GM21717 (cell line): ENCODE measurements around the gene ARRDC1.
A peak's percentile ranks its signal among the peaks of the same experiment; 100 is the strongest.
"Not testable (repeated sequence)": the region's sequence is repeated elsewhere in the genome, so short reads cannot be mapped to it uniquely, and the experiment has no call there.

Source experiments
- ATAC-seq: cut with Tn5 transposase; IDR thresholded peaks from one replicate; pipeline ENCODE4 v1.9.1; 2021; ENCODE audit warnings: mild to moderate bottlenecking, moderate library complexity; ENCODE audit not compliant: unreplicated experiment

Gene ARRDC1

GRCh38 chr9:137583957-137584356, 21.5 kb upstream of the ARRDC1 start:
- no peak for ATAC-seq

- no peak for ATAC-seq
Observed at GRCh38 chr9:137586854-137587253, 18.6 kb upstream of the ARRDC1 start.

- ATAC-seq, result no peak
Observed at GRCh38 chr9:137588311-137588710, 17.2 kb upstream of the ARRDC1 start.

DNA sequence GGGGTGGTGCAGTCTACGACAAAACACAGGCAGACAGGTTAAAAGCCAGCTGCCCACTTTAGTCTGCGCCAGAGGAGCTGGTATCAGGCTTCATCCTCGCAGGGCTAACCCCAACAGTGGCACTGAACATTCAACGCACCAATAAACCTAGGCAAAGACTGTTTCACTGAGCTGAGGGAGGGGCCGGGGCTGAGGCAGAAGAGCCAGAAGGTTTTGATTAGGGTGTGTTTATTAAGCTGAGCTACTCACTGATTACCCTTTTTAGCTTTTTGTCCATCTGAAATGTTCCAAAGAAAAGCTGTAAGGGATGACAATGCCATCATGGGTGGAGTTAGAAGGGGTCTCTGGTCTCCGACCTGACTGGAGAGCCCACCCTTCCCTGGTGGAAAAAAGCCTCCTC, 16.6 kb upstream of the ARRDC1 start:
- ATAC-seq, result no peak

GRCh38 chr9:137589441-137590122, 15.9 kb upstream of the ARRDC1 start:
- peak; percentile 15 for ATAC-seq

- no peak for ATAC-seq
Observed at GRCh38 chr9:137590123-137590468, 15.4 kb upstream of the ARRDC1 start.

DNA sequence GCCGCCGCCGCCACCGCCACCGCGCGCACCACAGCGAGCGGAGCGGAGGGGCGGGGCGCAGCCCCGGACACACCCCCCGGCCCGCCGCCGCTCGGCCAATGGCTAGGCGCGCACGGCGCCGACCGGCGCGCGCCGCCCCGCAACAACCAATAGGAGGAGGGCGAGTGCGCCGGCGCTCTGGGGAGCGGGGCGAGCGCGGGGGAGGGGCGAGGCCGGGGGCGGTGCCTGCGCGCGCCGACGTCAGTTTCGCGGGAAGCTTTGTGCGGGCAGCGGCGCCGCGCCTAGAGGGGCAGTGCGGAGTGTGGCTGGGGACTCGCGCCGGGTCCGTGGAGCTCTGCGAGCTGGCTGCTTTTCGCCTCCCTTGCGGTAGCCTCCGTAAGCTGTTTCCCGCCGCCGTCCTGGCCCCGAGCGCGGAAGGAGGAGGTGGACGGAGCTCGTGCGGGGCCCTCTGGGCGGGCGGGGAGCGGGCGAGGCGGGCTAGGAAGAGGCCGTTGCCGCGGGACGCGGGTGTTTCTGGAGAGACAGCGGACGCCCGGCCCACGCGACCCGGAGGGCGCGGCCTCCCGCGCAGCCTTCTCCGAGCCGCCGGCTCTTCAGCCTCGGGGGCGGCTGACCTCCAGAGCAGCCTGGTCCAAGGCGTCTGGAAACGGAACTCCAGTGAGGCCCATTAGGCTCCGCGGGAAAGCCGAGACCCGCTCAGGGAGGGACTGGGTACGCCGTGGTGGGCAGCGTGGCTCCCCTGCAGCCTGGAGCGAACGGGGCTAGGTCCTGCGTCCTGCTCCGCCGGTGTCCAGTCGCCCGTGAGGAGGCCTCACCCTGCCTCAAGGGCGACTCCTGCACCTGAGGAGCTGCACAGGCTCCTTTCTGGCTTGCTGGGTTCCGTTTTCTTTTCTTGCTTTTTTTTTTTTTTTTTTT, 14.8 kb upstream of the ARRDC1 start, which contains the start of gene ZMYND19:
Gene ZMYND19 (minus strand): TSS at position 44 of the 915 bp plus-strand sequence. CDS start 249 bp downstream, outside the sequence.
- peak; percentile 62 for ATAC-seq

DNA sequence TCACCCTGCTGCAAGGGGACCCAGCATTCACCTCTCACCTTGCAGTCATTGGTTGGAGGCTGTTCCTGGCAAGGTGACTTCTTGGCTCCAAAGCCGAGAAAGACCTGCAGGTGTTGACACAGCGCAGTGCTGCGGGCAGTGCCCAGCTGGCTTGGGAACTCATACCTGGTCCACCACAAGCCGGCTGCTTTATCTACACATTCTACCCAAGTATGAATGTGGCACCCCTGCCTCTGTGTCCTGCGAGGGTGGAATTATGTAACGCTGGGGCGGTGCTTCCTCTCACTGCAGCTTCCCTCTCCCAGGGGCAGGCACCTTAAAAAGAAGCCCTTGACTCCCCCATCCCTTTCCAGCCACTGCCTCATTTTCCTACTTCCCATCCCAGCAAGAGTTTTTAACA, 12.7 kb upstream of the ARRDC1 start:
- ATAC-seq, result no peak

DNA sequence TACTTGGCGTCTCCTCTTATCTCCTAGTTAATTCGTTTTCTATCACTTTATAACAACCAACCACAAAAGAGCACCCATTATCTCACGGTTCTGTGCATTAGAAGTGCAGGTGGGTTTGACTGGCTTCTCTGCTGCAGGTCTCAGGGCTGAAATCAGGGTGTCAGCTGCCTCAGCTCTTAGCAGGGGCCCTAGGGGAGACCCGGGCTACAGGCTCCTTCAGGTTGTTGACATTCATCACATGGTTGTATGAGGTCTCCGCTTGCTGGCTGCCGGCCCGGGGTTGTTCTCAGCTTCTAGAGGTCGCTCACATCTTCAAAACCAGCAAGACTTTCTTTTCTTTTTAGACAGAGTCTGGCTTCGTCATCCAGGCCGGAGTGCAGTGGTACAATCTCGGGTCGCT, 12.3 kb upstream of the ARRDC1 start:
- ATAC-seq, result no peak

DNA sequence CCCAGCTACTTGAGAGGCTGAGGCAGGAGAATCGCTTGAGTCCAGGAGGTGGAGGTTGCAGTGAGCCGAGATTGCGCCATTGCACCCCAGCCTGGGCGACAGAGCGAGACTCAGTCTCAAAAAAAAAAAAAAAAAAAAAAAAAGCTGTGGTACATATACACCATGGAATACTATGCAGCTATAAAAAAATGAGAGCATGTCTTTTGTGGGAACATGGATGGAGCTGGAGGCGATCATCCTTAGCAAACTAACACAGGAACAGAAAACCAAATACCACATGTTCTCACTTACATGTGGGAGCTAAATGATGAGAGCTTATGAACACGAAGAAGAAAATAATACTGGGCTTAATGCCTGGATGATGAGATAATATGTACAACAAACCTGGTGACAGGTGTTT, 8.9 kb upstream of the ARRDC1 start:
- ATAC-seq, result not testable (repeated sequence)

DNA sequence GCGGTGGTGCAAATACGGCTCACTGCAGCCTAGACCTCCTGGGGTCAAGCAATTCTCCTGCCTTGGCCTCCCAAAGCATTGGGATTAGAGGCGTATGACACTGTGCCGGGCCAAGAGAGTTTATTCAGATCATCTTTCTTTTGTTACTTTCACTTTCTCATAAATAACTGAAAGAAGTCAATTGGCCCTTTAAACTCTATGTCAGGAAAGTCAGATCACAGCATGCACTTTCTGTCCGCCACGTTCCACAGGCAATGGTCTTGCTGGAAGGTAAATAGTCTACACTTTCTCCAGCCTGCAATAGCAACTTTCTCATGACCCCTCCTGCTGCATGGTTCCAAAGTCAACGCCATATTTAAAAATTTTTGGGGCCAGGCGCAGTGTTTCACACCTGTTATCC, 6.5 kb upstream of the ARRDC1 start:
- no peak for ATAC-seq

GRCh38 chr9:137602661-137603060, 2.8 kb upstream of the ARRDC1 start:
- no peak for ATAC-seq

GRCh38 chr9:137603879-137604278, 1.6 kb upstream of the ARRDC1 start:
- ATAC-seq, result no peak

DNA sequence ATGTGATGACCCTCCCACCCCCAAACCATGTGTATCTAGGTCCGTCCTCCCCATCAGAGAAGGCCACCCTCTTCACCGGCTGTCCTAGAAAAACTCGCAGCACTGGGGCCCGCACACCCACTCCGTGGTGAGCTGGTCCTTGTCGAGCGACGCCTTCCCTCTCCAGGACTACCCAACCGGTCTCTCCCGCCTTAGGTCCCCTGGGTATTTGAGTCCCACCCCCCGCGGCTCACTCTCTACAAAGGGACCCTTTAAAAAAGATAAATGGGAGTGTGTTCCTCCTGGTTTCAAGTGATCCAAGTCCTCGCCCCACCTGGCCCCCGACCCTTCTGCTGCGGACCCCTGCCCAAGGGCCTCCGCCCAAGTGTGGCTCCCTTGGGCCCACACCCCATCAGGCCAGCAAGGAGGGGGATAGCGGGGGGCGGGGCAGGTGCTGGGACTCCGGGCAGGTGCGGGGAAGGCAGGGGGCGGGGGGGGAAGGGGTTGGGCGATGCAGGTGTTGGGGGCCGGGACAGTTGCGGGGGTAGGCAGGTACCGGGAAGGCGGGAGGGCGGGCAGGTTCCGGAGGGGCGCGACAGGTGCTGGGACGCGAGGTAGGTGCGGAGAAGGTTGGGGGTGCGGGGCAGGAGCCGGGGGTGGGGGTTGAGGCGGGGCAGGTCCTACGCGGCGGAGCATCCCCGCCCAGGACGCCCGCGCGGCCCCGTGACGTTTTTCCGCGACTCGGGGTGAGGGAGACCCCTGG, 970 bp upstream of the ARRDC1 start:
- ATAC-seq, result no peak

- ATAC-seq, result peak; percentile 18
Observed at GRCh38 chr9:137606005-137606621, 627 bp downstream of the ARRDC1 start.

DNA sequence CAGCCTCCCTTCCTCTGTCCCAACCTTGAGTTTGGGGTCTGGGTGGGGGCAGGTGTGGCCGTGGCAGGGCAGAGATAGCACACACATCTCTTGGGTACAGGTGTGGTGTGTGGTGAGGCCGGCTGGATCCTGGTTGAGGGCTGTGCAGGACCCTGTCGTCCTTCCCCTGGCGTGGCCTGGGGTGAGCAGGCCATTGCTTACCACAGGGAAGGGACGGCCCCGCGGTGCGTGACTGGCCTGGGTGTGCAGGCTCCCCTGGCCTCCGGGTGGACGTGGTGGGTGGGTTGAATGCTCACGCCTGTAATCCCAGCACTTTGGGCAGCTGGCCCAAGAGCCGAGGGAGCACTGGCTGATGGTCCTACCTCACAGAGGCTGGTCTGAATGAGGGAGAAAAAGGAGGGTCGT, 1.2 kb downstream of the ARRDC1 start:
- no peak for ATAC-seq

DNA sequence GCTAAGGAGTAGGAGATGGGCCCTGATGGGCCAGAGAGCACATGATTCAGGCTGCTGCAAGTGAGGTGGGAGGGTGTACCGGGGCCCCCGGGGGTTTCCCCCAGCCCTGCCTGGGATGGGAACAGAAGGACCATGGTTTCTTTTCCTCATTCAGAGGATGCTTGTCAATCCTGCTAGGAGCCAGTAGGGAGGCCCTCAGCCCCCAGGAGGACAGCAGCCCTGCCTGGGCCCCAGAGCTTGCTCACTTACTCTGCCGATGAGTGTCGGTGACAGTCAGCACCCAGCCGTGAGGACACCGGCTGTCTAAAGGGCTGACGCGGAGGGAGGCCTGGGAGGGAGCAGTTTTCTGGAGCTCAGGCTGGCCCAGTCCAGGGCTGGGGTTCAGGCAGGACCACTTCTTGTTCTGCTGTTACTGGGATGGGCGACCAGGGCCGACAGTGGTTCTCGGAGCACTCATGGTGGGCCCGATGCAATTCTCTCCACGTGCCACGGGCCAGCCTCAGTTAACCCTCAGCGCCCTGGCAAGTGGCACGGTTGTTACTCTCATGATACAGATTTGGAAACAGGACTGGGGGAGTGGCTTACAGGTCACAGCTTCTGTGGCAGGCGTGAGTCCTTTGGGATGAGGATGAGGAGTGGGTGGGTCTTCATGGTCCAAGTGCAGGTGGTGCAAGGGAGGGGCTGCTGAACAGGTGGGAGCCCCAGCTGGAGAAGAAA, 1.8 kb downstream of the ARRDC1 start:
- no peak for ATAC-seq

- ATAC-seq, result no peak
Observed at GRCh38 chr9:137610944-137611343, 5.5 kb downstream of the ARRDC1 start.

DNA sequence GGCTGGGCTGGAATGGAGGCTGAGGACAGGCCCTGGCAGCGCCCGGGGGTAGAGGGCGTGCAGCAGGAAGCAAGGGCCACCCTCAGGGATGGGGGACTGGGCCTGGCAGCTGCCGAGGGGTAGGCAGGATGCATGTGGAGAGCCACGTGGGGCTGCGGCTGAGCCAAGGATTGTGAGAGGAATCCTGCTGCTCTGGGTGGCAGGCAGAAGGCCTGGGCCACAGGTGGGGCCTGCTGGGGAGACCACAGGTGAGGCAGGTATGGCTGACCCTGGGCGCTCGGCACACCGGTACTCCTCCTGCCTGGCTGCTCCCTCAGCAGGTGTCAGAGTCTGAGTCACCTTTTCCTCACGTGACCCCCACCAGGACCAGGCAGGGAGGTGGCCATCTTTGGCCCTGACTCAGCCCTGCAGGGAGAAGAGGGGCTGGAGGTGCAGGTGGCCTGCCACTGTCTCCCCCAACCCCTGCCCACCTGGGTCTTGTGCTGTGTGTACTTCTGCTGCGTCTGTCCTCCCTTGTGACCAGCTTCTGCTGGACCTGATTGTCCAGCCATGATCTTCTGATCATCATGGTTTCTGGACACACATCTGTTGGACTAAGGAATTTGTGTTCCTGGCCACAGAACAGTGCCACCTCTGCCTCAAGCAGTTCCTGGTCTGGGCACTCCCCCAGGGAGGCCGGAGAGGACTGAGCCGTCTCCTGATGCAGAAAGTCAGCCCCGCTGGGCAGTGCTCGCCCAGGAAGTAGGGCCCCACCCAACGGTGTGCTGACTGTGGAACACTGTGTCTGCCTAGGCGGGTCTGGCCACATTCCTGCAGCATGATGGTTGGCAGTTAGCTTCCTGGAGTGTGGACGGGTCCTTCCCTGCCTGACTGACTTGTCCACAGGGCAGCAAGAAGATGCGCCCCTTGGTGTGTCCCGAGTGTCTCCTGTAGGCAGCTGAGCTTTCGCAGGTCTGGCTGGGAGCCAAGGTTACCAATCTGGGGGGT, 6.4 kb downstream of the ARRDC1 start:
- ATAC-seq, result no peak
